NCI-H446 (cell line): ENCODE results near the gene PTPRT.

Experiments
- DNase-seq, 2 experiments: peaks; one replicate each; lab custom pipeline; 2025; lab: John Stamatoyannopoulos, UW

PTPRT gene

GRCh38 chr20:43022568-43022967, 167.1 kb downstream of the PTPRT start:
- DNase-seq = no peak

GRCh38 chr20:43022081-43022480, 167.6 kb downstream of the PTPRT start:
- no peak for DNase-seq

- DNase-seq = no peak
Measured at GRCh38 chr20:43017241-43018030, 172.3 kb downstream of the PTPRT start.

GRCh38 chr20:43016257-43016656, 173.4 kb downstream of the PTPRT start:
- DNase-seq = no peak

- no peak for DNase-seq
Measured at GRCh38 chr20:43015566-43015965, 174.1 kb downstream of the PTPRT start.

- no peak for DNase-seq
Measured at GRCh38 chr20:43014206-43014605, 175.5 kb downstream of the PTPRT start.

GRCh38 chr20:43011491-43011890, 178.2 kb downstream of the PTPRT start:
- no peak for DNase-seq

- no peak for DNase-seq
Measured at GRCh38 chr20:43009532-43009931, 180.2 kb downstream of the PTPRT start.

- no peak for DNase-seq
Measured at GRCh38 chr20:43007525-43007924, 182.2 kb downstream of the PTPRT start.

GRCh38 chr20:43006651-43007375, 182.9 kb downstream of the PTPRT start:
- no peak for DNase-seq

- DNase-seq = no peak
Measured at GRCh38 chr20:43003318-43003944, 186.3 kb downstream of the PTPRT start.

- no peak for DNase-seq
Measured at GRCh38 chr20:42996141-42996540, 193.6 kb downstream of the PTPRT start.

GRCh38 chr20:42988319-42988718, 201.4 kb downstream of the PTPRT start:
- DNase-seq = no peak

- no peak for DNase-seq
Measured at GRCh38 chr20:42987376-42988114, 202.2 kb downstream of the PTPRT start.

GRCh38 chr20:42986143-42986773, 203.4 kb downstream of the PTPRT start:
- DNase-seq = no peak

- DNase-seq = no peak
Measured at GRCh38 chr20:42985628-42986027, 204.1 kb downstream of the PTPRT start.

GRCh38 chr20:42982218-42982617, 207.5 kb downstream of the PTPRT start:
- DNase-seq = no peak

- DNase-seq = no peak
Measured at GRCh38 chr20:42981253-42981652, 208.5 kb downstream of the PTPRT start.

- DNase-seq = no peak
Measured at GRCh38 chr20:42979720-42980119, 210.0 kb downstream of the PTPRT start.

- DNase-seq = no peak
Measured at GRCh38 chr20:42978184-42978974, 211.3 kb downstream of the PTPRT start.

- no peak for DNase-seq
Measured at GRCh38 chr20:42975974-42976373, 213.7 kb downstream of the PTPRT start.
